K562 (cell line): ENCODE data around the gene TJP3. TPM values are rescaled to one million over a fixed set of nuclear protein-coding genes. Genes with fewer than 3 reads are reported as not detected.

Experiments
- ATAC-seq: fragments of 200-7000 bp; cut with Tn5 transposase; 3 replicates; pipeline ENCODE4 v1.9.1; 2020; ENCODE audit warnings: moderate library complexity
- BruUV-seq: library from RNA; stranded (reverse); fragments of 400-500 nt; replicated peaks from 2 replicates; lab custom pipeline; 2021; lab: Mats Ljungman, UMichigan
- CTCF ChIA-PET: fragments of 300-600 bp; formaldehyde crosslinking; extraction: SDS; loops from one replicate; lab custom pipeline; 2021; ENCODE audit warnings: low intra/inter-chr PET ratio; lab: Yijun Ruan, JAX
- POLR2A ChIA-PET: fragments of 300-600, 350-650 bp; sonication (Branson Sonifier 250); formaldehyde crosslinking; extraction: SDS; loops from one replicate; lab custom pipeline; 2021; ENCODE audit warnings: antibody characterized with exemption, inconsistent platforms; lab: Yijun Ruan, JAX
- DNase-seq, 4 experiments: peaks; one replicate each; pipeline versions ENCODE4 v3.0.0 to v3.0.0-alpha.2; 2011 to 2018; ENCODE audit warnings: low spot score in 3 of 4, mixed read lengths in 3 of 4; ENCODE audit errors: extremely low read depth in 1 of 4
- FAIRE-seq: peaks from 2 replicates; lab custom pipeline; 2011; peaks lifted over from hg19 to GRCh38; lab: Jason Lieb, UNC
- H2AFZ ChIP-seq: 2 replicates; pipeline ENCODE4 v1.6.0; 2011; ENCODE audit warnings: low read depth, low read length, control low read depth, inconsistent platforms
- H3K27ac ChIP-seq: fragments of 200-600 bp; 3 replicates; pipeline ENCODE4 v1.8.0; 2011; ENCODE audit warnings: low read depth, mild to moderate bottlenecking, control low read depth, inconsistent platforms, low read length, moderate library complexity, mixed read lengths; ENCODE audit errors: extremely low read depth
- H3K27me3 ChIP-seq, 2 experiments: fragments of 300-600 bp in 1 of 2; 2 replicates in 1 of 2; 3 replicates in 1 of 2; pipeline versions ENCODE4 v1.6.0 to v1.8.0; 2011; ENCODE audit warnings: inconsistent platforms in 2 of 2, low read length in 2 of 2, mild to moderate bottlenecking in 1 of 2, mixed read lengths in 1 of 2, moderate library complexity in 1 of 2; ENCODE audit not compliant: control insufficient read depth in 2 of 2, insufficient read depth in 2 of 2
- H3K36me3 ChIP-seq: fragments of 300-600 bp; 3 replicates; pipeline ENCODE4 v1.8.0; 2011; ENCODE audit warnings: mild to moderate bottlenecking, low read length, inconsistent platforms; ENCODE audit not compliant: control insufficient read depth, insufficient read depth
- H3K4me1 ChIP-seq, 2 experiments: fragments of 200-600 bp in 1 of 2; replicated peaks in 1 of 2; 2 replicates in 1 of 2; 3 replicates in 1 of 2; pipeline versions ENCODE4 v1.5.1 to v1.8.0; 2011; ENCODE audit warnings: inconsistent platforms in 2 of 2, low read length in 2 of 2, mild to moderate bottlenecking in 1 of 2, mixed read lengths in 1 of 2, moderate library complexity in 1 of 2; ENCODE audit not compliant: control insufficient read depth in 2 of 2, insufficient read depth in 2 of 2
- H3K4me2 ChIP-seq: 2 replicates; pipeline ENCODE4 v1.6.1; 2011; ENCODE audit warnings: low read length, control low read depth, inconsistent platforms, mixed read lengths; ENCODE audit not compliant: insufficient read depth
- H3K4me3 ChIP-seq: fragments of 200-600 bp; sonication (generic), shearing (Covaris generic); 2 replicates; pipeline ENCODE4 v1.5.1; 2016; ENCODE audit warnings: control low read depth, inconsistent platforms
- H3K79me2 ChIP-seq: fragments of 200-600 bp; 3 replicates; pipeline ENCODE4 v1.8.0; 2011; ENCODE audit warnings: low read length, inconsistent platforms; ENCODE audit not compliant: control insufficient read depth, insufficient read depth
- H3K9ac ChIP-seq, 2 experiments: 2 replicates each; pipeline versions ENCODE4 v1.6.0 to v1.6.1; 2011; ENCODE audit warnings: low read depth in 2 of 2, low read length in 2 of 2, control low read depth in 1 of 2, inconsistent platforms in 1 of 2, mild to moderate bottlenecking in 1 of 2, mixed read lengths in 1 of 2; ENCODE audit not compliant: insufficient read depth in 1 of 2
- H3K9me1 ChIP-seq: one replicate; pipeline ENCODE4 v1.6.0; 2011; ENCODE audit warnings: inconsistent platforms, mild to moderate bottlenecking, low read length, moderate library complexity; ENCODE audit not compliant: control insufficient read depth, insufficient read depth
- H3K9me3 ChIP-seq: replicated peaks from 2 replicates; pipeline ENCODE4 v1.5.1; 2011; ENCODE audit warnings: low read depth, low read length, inconsistent platforms; ENCODE audit not compliant: control insufficient read depth, insufficient read depth
- H4K20me1 ChIP-seq: replicated peaks from 2 replicates; pipeline ENCODE4 v1.6.1; 2011; ENCODE audit warnings: low read length, inconsistent platforms, mixed read lengths; ENCODE audit not compliant: control insufficient read depth, insufficient read depth
- HDAC1 ChIP-seq, 2 experiments: fragments of 450-650 bp; IDR thresholded peaks; 2 replicates each; pipeline ENCODE4 v1.6.1; 2016 to 2017; ENCODE audit warnings: inconsistent platforms in 1 of 2, mild to moderate bottlenecking in 1 of 2, moderate library complexity in 1 of 2
- JUN ChIP-seq, 2 experiments: sonication (generic) in 1 of 2; formaldehyde crosslinking in 1 of 2; IDR thresholded peaks; 2 replicates each; pipeline versions ENCODE4 v1.6.1 to v1.8.0; 2012 to 2022; ENCODE audit warnings: borderline replicate concordance in 2 of 2, mild to moderate bottlenecking in 2 of 2, improper control_type of control experiment in 1 of 2, low read depth in 1 of 2, low read length in 1 of 2, missing genetic modification reagents in 1 of 2
- MTF1 ChIP-seq: fragments of 250-450 bp; sonication (Bioruptor Pico); IDR thresholded peaks from 2 replicates; pipeline ENCODE4 v1.9.0; 2021; ENCODE audit warnings: moderate library complexity, mild to moderate bottlenecking, inconsistent platforms, borderline replicate concordance
- NFRKB ChIP-seq: fragments of 450-650 bp; IDR thresholded peaks from 2 replicates; pipeline ENCODE4 v1.6.1; 2016; ENCODE audit warnings: low read depth
- NR2C2 ChIP-seq, 2 experiments: fragments of 200-800 bp in 1 of 2; sonication (Bioruptor generic) in 1 of 2; sonication (generic) in 1 of 2; formaldehyde crosslinking in 1 of 2; IDR thresholded peaks; 2 replicates each; pipeline versions ENCODE4 v1.6.1 to v1.8.0; 2016 to 2022; ENCODE audit warnings: mild to moderate bottlenecking in 1 of 2, missing compliant biosample characterization in 1 of 2, missing genetic modification characterization in 1 of 2, missing genetic modification reagents in 1 of 2
- RBM39 ChIP-seq: fragments of 200-400 bp; formaldehyde crosslinking; optimal IDR thresholded peaks from 2 replicates; pipeline ENCODE3; 2018; ENCODE audit warnings: low read depth, low read length
- SIN3A ChIP-seq, 2 experiments: fragments of 150-350 bp in 1 of 2; IDR thresholded peaks; 2 replicates each; pipeline ENCODE4 v1.6.1; 2011 to 2016; ENCODE audit warnings: borderline replicate concordance in 2 of 2, low read depth in 2 of 2, low read length in 2 of 2, mild to moderate bottlenecking in 2 of 2, moderate library complexity in 2 of 2; ENCODE audit not compliant: control insufficient read depth in 1 of 2
- WGBS: fragments of 100-300 bp; shearing (Covaris generic); methylation state at CpG from one replicate; pipeline ENCODE4 v1.1.6; 2016; ENCODE audit warnings: low coverage, mixed read lengths; ENCODE audit not compliant: insufficient coverage; ENCODE audit errors: missing lambda C conversion rate; 5-methylcytosine and 5-hydroxymethylcytosine counted together
- in situ Hi-C: fragments of 300-500 bp; cut with MboI; formaldehyde crosslinking; loops from 4 replicates; pipeline ENCODE4 v1.15.0; 2018; ENCODE audit warnings: inconsistent platforms, mixed read lengths
- intact Hi-C: fragments of 100-400 bp; cut with micrococcal nuclease; formaldehyde crosslinking; loops from 2 replicates; pipeline ENCODE4 v1.14.2; 2022
- polyA plus RNA-seq, 8 experiments: library from polyadenylated mRNA; depleted of rRNA in 4 of 8; stranded (reverse) in 5 of 8; unstranded in 3 of 8; fragments of >200 nt; fragmentation: Nextera tagmentation in 2 of 8; fragmentation: Illumina TruSeq in 1 of 8; extraction: Ambion mirVana in 2 of 8; extraction: Trizol in 1 of 8; gene quantifications; 2 replicates each; pipeline versions ENCODE4 v1.2.1 to v1.2.3, GENCODE V29; 2011 to 2014; ENCODE audit warnings: inconsistent platforms in 1 of 8, missing spikeins in 1 of 8
- total RNA-seq, 7 experiments: library from RNA; depleted of rRNA in 6 of 7; stranded (reverse); fragments of >200 nt in 6 of 7; fragmentation: Illumina TruSeq in 2 of 7; extraction: Trizol in 2 of 7; gene quantifications; 2 replicates each; pipeline versions ENCODE4 v1.2.1 to v1.2.3, GENCODE V29; 2011 to 2021; ENCODE audit warnings: low replicate concordance in 1 of 7
- TF ChIP-seq, protein P1 (sequence below): sonication (generic); formaldehyde crosslinking; IDR thresholded peaks from 2 replicates; pipeline ENCODE4 v1.8.1; 2023; ENCODE audit warnings: missing genetic modification reagents, mild to moderate bottlenecking, borderline replicate concordance
- TF ChIP-seq, protein P2 (sequence below): sonication (generic); formaldehyde crosslinking; IDR thresholded peaks from 2 replicates; pipeline ENCODE4 v1.8.0; 2022; ENCODE audit warnings: missing genetic modification reagents, mild to moderate bottlenecking, borderline replicate concordance
- TF ChIP-seq, protein P3 (sequence below): fragments of 450-650 bp; IDR thresholded peaks from 2 replicates; pipeline ENCODE4 v1.6.1; 2016; ENCODE audit warnings: missing biosample characterization, missing genetic modification characterization

The TJP3 gene
- total and polyA plus RNA-seq, 9 of the 15 experiments (the other 6 are each of a cell fraction or from before 2014, with no cell fraction given) = 0.11 to 2.4 (median 0.57) TPM; not detected in 1

DNA sequence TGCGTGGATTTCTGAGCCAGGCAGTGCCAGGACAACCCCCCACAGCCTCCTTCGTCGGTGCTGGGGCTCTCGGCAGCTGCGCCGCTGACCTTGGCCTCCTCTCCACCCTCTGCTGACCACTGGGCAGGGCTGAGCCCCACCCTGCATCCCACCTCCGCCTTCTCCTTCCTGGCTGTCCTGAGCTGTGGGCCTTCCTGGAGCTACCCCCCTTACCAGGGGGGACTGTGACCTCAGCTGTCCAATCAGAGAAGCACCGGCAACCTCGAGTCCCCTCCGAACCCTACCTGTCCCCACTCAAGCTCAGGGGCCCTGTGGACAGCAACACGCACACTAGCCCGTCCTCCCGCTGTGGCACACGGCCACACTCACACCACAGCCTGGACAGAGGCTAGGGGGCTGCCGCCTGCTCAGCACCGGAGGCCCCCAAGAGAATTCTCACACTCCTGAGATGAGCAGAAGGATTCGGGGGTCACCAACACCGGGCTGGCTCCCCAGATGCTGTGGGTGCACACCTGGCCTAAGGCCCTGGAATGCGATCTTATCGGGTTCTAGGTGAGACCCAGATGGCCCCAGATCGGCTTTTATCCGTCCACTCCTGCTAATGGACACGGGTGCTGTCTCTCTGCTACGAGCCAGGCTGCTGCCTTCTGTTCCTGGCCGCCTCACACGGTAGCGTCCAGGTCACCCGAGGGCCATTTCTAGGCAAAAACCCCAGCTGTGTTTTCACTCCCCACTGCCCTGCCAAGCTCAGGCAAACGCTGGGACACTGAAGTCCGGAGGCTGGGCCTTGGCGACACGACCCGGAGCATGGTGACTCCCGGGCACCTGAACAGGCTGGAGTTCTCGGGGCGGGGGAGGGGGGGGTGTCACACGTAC lies 49.1 kb upstream of the TJP3 start (continued):
- TF ChIP-seq, protein P1, sequence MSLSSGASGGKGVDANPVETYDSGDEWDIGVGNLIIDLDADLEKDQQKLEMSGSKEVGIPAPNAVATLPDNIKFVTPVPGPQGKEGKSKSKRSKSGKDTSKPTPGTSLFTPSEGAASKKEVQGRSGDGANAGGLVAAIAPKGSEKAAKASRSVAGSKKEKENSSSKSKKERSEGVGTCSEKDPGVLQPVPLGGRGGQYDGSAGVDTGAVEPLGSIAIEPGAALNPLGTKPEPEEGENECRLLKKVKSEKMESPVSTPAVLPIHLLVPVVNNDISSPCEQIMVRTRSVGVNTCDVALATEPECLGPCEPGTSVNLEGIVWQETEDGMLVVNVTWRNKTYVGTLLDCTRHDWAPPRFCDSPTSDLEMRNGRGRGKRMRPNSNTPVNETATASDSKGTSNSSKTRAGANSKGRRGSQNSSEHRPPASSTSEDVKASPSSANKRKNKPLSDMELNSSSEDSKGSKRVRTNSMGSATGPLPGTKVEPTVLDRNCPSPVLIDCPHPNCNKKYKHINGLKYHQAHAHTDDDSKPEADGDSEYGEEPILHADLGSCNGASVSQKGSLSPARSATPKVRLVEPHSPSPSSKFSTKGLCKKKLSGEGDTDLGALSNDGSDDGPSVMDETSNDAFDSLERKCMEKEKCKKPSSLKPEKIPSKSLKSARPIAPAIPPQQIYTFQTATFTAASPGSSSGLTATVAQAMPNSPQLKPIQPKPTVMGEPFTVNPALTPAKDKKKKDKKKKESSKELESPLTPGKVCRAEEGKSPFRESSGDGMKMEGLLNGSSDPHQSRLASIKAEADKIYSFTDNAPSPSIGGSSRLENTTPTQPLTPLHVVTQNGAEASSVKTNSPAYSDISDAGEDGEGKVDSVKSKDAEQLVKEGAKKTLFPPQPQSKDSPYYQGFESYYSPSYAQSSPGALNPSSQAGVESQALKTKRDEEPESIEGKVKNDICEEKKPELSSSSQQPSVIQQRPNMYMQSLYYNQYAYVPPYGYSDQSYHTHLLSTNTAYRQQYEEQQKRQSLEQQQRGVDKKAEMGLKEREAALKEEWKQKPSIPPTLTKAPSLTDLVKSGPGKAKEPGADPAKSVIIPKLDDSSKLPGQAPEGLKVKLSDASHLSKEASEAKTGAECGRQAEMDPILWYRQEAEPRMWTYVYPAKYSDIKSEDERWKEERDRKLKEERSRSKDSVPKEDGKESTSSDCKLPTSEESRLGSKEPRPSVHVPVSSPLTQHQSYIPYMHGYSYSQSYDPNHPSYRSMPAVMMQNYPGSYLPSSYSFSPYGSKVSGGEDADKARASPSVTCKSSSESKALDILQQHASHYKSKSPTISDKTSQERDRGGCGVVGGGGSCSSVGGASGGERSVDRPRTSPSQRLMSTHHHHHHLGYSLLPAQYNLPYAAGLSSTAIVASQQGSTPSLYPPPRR (CRISPR knock-in tag) = no peak
- TF ChIP-seq RBM39 (no peak), HDAC1 (IDR thresholded peaks at IDR 0.05) (no peak)

DNA sequence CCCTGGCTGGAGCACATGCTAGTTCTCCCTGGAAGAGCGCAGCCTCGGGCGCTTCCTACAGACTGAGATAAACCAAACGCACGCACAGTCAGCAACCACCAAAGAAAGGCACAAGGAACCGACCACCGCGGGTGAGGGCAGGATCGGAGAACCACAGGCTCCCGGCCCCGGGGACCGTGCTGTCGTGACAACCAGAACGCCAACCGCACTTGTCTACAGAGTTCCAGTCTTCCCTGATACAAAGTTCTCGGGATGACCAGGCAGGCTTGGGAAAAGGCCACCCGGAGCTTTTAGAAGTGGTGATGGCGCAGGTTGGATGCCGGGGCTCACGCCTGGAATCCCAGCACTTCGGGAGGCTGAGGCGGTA lies 48.5 kb upstream of the TJP3 start:
- Histone ChIP-seq H3K9me1 (no peaks in the 10 kb centered on the region), H3K27me3 (no peaks in the 10 kb centered on the region), H3K4me3 (no peak overlapping the region), H3K36me3 (peaks cover 75% of the 10 kb centered on the region; the same call in 2 of the 3 replicates), H3K9ac (peak overlapping the region in 1 of 2 experiments; percentile 4; a peak in 1 of 4 replicates), H3K27ac (no peak overlapping the region), H3K4me2 (no peak overlapping the region), H2AFZ (no peak overlapping the region), H4K20me1 (no peaks in the 10 kb centered on the region), H3K79me2 (no peaks in the 10 kb centered on the region), H3K4me1 (peaks cover 0 to 42% of the 10 kb centered on the region in 2 experiments; a peak in 2 of 5 replicates), H3K9me3 (no peaks in the 10 kb centered on the region)
- POLR2A ChIA-PET = interaction anchor here (0.7 to 3.5 kb wide), 2 partner anchors 12 to 148 kb away, joined by 4 to 16 read pairs; no protein-coding TSS in a partner anchor
- no TSS peak for BruUV-seq
- CTCF ChIA-PET = no interaction called here
- ATAC-seq (no peak), FAIRE-seq (no peak), DNase-seq (no peak)
- in situ Hi-C loops = loop anchor here (5.0 kb wide), 2 partner anchors 48 to 188 kb away; partner anchors contain the start of gene TJP3
- intact Hi-C loops = no loop called here
- 82% methylated on average over 10 of the region's 22 CpGs for WGBS
- TF ChIP-seq, protein P2, sequence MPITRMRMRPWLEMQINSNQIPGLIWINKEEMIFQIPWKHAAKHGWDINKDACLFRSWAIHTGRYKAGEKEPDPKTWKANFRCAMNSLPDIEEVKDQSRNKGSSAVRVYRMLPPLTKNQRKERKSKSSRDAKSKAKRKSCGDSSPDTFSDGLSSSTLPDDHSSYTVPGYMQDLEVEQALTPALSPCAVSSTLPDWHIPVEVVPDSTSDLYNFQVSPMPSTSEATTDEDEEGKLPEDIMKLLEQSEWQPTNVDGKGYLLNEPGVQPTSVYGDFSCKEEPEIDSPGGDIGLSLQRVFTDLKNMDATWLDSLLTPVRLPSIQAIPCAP (CRISPR knock-in tag) = no peak
- TF ChIP-seq JUN (IDR thresholded peaks at IDR 0.05; ENCODE audit: borderline replicate concordance, low read depth, low read length) (no peak), JUN (CRISPR knock-in tag; IDR thresholded peaks at IDR 0.05; ENCODE audit: borderline replicate concordance) (no peak), MTF1 (CRISPR knock-in tag) (no peak), NFRKB (no peak), NR2C2 (CRISPR knock-in tag; IDR thresholded peaks at IDR 0.05) (no peak), NR2C2 (tag; IDR thresholded peaks at IDR 0.05) (no peak), SIN3A (IDR thresholded peaks at IDR 0.05; ENCODE audit: borderline replicate concordance in 2 of 2, control insufficient read depth in 1 of 2, low read depth in 2 of 2, low read length in 2 of 2) (no peak)
- TF ChIP-seq, protein P3, sequence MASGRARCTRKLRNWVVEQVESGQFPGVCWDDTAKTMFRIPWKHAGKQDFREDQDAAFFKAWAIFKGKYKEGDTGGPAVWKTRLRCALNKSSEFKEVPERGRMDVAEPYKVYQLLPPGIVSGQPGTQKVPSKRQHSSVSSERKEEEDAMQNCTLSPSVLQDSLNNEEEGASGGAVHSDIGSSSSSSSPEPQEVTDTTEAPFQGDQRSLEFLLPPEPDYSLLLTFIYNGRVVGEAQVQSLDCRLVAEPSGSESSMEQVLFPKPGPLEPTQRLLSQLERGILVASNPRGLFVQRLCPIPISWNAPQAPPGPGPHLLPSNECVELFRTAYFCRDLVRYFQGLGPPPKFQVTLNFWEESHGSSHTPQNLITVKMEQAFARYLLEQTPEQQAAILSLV (tag) = no peak
